SU-DHL-6 (cell line): ENCODE measurements around the gene ANKS4B.
"Not testable (repeated sequence)": the region's sequence is repeated elsewhere in the genome, so short reads cannot be mapped to it uniquely, and the experiment has no call there.

ENCODE experiments used
- H2AFZ ChIP-seq: fragments of 200-600 bp; sonication (generic); 2 replicates; pipeline ENCODE4 v1.6.1; 2014; ENCODE audit warnings: low read depth, mild to moderate bottlenecking, moderate library complexity, mixed read lengths, antibody characterized with exemption, low read length; ENCODE audit not compliant: severe bottlenecking
- H3F3A ChIP-seq: fragments of 200-600 bp; shearing (Covaris generic); 2 replicates; pipeline ENCODE4 v1.6.0; 2016; ENCODE audit warnings: antibody characterized with exemption, mild to moderate bottlenecking; ENCODE audit not compliant: insufficient read depth
- H3K27ac ChIP-seq: fragments of 200-600 bp; sonication (generic); 2 replicates; pipeline ENCODE4 v1.5.1; 2016; ENCODE audit warnings: low read depth, mild to moderate bottlenecking, low read length, moderate library complexity, mixed read lengths
- H3K27me3 ChIP-seq: fragments of 200-600 bp; sonication (generic), shearing (Covaris generic); 2 replicates; pipeline ENCODE4 v1.6.0; 2014; ENCODE audit warnings: mild to moderate bottlenecking, low read length
- H3K36me3 ChIP-seq: fragments of 200-600 bp; sonication (generic); 2 replicates; pipeline ENCODE4 v1.6.1; 2014; ENCODE audit warnings: mild to moderate bottlenecking, low read length, mixed read lengths
- H3K4me2 ChIP-seq: fragments of 300-600, 200-600 bp; shearing (Covaris generic), sonication (generic); 2 replicates; pipeline ENCODE4 v1.6.0; 2014; ENCODE audit warnings: low read length, low read depth, mild to moderate bottlenecking; ENCODE audit not compliant: poor library complexity, severe bottlenecking
- H3K4me3 ChIP-seq: fragments of 200-600 bp; sonication (generic); 2 replicates; pipeline ENCODE4 v1.5.1; 2014; ENCODE audit warnings: antibody characterized with exemption, low read length, mild to moderate bottlenecking, mixed read lengths; ENCODE audit not compliant: insufficient read depth, poor library complexity, severe bottlenecking
- H3K79me2 ChIP-seq: fragments of 200-600 bp; sonication (generic); 2 replicates; pipeline ENCODE4 v1.6.1; 2014; ENCODE audit warnings: mild to moderate bottlenecking, low read length, moderate library complexity; ENCODE audit not compliant: insufficient read depth
- H3K9ac ChIP-seq: fragments of 200-600 bp; sonication (generic); 2 replicates; pipeline ENCODE4 v1.7.0; 2014; ENCODE audit warnings: mild to moderate bottlenecking, low read length
- H3K9me2 ChIP-seq: fragments of 200-600 bp; sonication (generic); replicated peaks from 2 replicates; pipeline ENCODE4 v1.6.1; 2014; ENCODE audit warnings: low read length; ENCODE audit not compliant: insufficient read depth
- H3K9me3 ChIP-seq: fragments of 200-600 bp; sonication (generic); 2 replicates; pipeline ENCODE4 v1.6.1; 2014; ENCODE audit warnings: low read length, mixed read lengths; ENCODE audit not compliant: insufficient read depth
- H4K20me1 ChIP-seq: fragments of 200-600 bp; sonication (generic); 2 replicates; pipeline ENCODE4 v1.6.1; 2014; ENCODE audit warnings: low read depth, mild to moderate bottlenecking, antibody characterized with exemption, low read length, moderate library complexity, mixed read lengths
- EZH2phosphoT487 ChIP-seq: fragments of 200-600 bp; sonication (generic), shearing (Covaris generic); conservative IDR thresholded peaks from 2 replicates; pipeline ENCODE4 v1.6.1; 2018; ENCODE audit warnings: mild to moderate bottlenecking, antibody characterized with exemption, low read length, moderate library complexity, mixed read lengths
- TF ChIP-seq, protein P1 (sequence below): fragments of 200-600 bp; sonication (generic); IDR thresholded peaks from one replicate; pipeline ENCODE4 v1.5.1; 2017; ENCODE audit warnings: antibody characterized with exemption, mild to moderate bottlenecking, low read length, moderate library complexity; ENCODE audit not compliant: insufficient read depth, poor library complexity, severe bottlenecking

The ANKS4B gene

DNA sequence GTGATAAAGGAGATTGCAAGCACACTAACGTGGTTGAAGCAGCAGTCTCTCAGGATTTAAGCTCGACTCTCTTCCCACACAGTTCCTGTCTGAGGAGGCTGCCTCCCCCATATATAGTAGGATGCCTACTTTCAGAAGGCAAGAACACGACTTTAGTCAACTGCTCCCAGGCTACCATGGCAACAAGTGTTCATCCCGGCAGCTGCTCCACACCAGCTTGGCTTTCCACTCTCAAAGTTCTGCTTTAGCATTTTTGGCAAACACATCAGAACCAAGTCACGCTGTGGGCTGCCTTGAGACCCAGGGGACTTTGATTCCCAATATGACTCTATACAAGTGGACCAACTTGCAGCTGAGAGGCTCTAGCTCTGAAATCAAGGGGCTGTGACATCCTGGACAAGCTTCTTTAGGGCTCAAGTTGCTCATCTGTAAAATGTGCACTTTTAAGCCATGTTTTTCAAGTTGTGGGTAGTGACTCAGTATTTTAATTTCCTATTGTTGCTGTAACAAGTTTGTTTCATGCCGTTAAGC is 38.7 kb upstream of the ANKS4B start:
- H3K9me3 ChIP-seq = no peaks in the 10 kb centered on the region
- no peaks in the 10 kb centered on the region for H3K79me2 ChIP-seq
- H3K9me2 ChIP-seq = no peaks in the 10 kb centered on the region
- no peak for TF ChIP-seq EZH2phosphoT487
- TF ChIP-seq, protein P1, sequence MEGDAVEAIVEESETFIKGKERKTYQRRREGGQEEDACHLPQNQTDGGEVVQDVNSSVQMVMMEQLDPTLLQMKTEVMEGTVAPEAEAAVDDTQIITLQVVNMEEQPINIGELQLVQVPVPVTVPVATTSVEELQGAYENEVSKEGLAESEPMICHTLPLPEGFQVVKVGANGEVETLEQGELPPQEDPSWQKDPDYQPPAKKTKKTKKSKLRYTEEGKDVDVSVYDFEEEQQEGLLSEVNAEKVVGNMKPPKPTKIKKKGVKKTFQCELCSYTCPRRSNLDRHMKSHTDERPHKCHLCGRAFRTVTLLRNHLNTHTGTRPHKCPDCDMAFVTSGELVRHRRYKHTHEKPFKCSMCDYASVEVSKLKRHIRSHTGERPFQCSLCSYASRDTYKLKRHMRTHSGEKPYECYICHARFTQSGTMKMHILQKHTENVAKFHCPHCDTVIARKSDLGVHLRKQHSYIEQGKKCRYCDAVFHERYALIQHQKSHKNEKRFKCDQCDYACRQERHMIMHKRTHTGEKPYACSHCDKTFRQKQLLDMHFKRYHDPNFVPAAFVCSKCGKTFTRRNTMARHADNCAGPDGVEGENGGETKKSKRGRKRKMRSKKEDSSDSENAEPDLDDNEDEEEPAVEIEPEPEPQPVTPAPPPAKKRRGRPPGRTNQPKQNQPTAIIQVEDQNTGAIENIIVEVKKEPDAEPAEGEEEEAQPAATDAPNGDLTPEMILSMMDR = no peak
- H4K20me1 ChIP-seq = no peaks in the 10 kb centered on the region
- no peak overlapping the region for H3K4me3 ChIP-seq
- no peak overlapping the region for H3K9ac ChIP-seq
- no peaks in the 10 kb centered on the region for H3F3A ChIP-seq
- H2AFZ ChIP-seq = no peak overlapping the region
- H3K36me3 ChIP-seq = no peaks in the 10 kb centered on the region
- H3K27ac ChIP-seq = no peak overlapping the region
- H3K4me2 ChIP-seq = no peak overlapping the region
- no peaks in the 10 kb centered on the region for H3K27me3 ChIP-seq

DNA sequence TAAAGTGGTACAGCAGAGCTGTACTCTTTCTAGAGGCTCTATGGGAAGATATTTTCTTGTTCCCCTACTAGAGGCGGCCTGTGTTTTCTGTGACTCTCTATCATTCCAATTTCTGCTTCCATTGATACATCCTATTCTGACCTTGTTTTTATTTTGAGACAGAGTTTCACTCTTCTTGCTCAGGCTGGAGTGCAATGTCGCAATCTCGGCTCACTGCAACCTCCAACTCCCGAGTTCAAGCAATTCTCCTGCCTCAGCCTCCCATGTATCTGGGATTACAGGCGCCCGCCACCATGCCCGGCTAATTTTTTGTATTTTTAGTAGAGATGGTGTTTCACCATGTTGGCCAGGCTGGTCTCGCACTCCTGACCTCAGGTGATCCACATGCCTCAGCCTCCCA is 38.2 kb upstream of the ANKS4B start:
- not testable (repeated sequence) for H3K79me2 ChIP-seq, H3K9ac ChIP-seq, H3K9me2 ChIP-seq, H3K9me3 ChIP-seq, H3F3A ChIP-seq, H3K27me3 ChIP-seq, H3K4me3 ChIP-seq, H2AFZ ChIP-seq, H3K36me3 ChIP-seq, H3K27ac ChIP-seq, H4K20me1 ChIP-seq, H3K4me2 ChIP-seq

DNA sequence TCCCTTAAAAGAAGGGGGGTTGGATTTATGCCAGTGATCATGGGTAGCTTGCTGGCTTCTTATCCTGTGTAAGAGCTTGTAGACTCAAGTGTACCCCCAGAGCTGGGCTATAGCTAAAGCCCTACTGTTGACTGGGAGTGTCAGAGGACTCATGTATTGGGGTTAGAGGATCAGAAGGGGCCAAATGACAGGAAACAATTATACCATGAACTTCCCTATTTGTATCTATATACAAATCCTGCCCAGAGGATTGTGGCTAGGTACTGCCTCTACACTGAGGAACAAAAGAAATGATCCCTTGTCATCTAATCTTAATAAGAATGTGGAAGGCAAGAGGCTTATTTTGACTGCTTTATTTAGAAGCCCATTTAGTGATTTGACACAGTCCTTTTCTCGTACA is 36.4 kb upstream of the ANKS4B start:
- Histone ChIP-seq H3K4me2 (no peak overlapping the region), H3F3A (no peaks in the 10 kb centered on the region)

DNA sequence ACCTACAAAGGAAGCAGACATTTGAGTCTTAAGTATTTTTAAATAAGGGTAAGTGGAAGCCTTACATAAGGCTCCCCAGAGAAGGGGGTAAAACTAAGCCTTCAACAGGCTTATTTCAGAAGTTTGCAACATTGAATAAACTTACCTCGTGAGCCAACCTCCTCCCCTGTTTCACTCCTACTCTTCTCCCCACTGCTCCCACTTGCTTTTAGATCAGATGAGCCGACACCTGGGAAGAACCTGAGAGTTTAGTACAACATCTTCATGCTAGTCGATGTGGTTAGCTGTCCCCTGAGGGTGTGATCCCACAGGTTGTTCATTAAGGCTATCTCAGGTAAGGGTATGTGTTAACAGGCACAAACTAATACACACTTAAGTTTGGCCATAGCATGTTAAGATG is 35.9 kb upstream of the ANKS4B start:
- Histone ChIP-seq H3F3A (no peaks in the 10 kb centered on the region), H3K9ac (no peak overlapping the region), H4K20me1 (no peaks in the 10 kb centered on the region), H3K9me3 (no peaks in the 10 kb centered on the region), H3K4me3 (no peak overlapping the region), H3K79me2 (no peaks in the 10 kb centered on the region), H3K27ac (no peak overlapping the region), H3K36me3 (no peaks in the 10 kb centered on the region), H3K9me2 (no peaks in the 10 kb centered on the region), H3K4me2 (no peak overlapping the region), H2AFZ (no peak overlapping the region), H3K27me3 (no peaks in the 10 kb centered on the region)
- TF ChIP-seq EZH2phosphoT487 = no peak
- TF ChIP-seq, protein P1 = no peak

More for the DNA sequence above, 36.4 kb upstream of the ANKS4B start:
- Histone ChIP-seq H3K9ac (no peak overlapping the region), H3K9me2 (no peaks in the 10 kb centered on the region), H3K4me3 (no peak overlapping the region), H2AFZ (no peak overlapping the region), H3K36me3 (no peaks in the 10 kb centered on the region), H3K27me3 (no peaks in the 10 kb centered on the region), H3K27ac (no peak overlapping the region), H4K20me1 (no peaks in the 10 kb centered on the region), H3K9me3 (no peaks in the 10 kb centered on the region), H3K79me2 (no peaks in the 10 kb centered on the region)
- TF ChIP-seq EZH2phosphoT487 = no peak
- TF ChIP-seq, protein P1 = no peak
